NB4 (cell line): ENCODE results near the gene PC.

Experiments used
- DNase-seq: peaks from one replicate; pipeline ENCODE4 v3.0.0; 2010; ENCODE audit warnings: low read depth
- H3K4me3 ChIP-seq: one replicate; pipeline ENCODE4 v1.5.1; 2011; ENCODE audit warnings: mild to moderate bottlenecking, low read depth, low read length, moderate library complexity
- MYC ChIP-seq: IDR thresholded peaks from 2 replicates; pipeline ENCODE4 v1.6.1; 2011; ENCODE audit warnings: low read depth, low read length
- POLR2A ChIP-seq: IDR thresholded peaks from 2 replicates; pipeline ENCODE4 v1.6.1; 2011; ENCODE audit warnings: mild to moderate bottlenecking; ENCODE audit not compliant: insufficient read length; ENCODE audit errors: extremely low read depth
- TF ChIP-seq, protein P1 (sequence below): IDR thresholded peaks from 2 replicates; pipeline ENCODE4 v1.6.1; 2011; ENCODE audit warnings: low read depth, low read length
- TF ChIP-seq, protein P2 (sequence below): IDR thresholded peaks from one replicate; pipeline ENCODE4 v1.5.1; 2012; ENCODE audit warnings: low read depth, low read length

Gene PC

DNA sequence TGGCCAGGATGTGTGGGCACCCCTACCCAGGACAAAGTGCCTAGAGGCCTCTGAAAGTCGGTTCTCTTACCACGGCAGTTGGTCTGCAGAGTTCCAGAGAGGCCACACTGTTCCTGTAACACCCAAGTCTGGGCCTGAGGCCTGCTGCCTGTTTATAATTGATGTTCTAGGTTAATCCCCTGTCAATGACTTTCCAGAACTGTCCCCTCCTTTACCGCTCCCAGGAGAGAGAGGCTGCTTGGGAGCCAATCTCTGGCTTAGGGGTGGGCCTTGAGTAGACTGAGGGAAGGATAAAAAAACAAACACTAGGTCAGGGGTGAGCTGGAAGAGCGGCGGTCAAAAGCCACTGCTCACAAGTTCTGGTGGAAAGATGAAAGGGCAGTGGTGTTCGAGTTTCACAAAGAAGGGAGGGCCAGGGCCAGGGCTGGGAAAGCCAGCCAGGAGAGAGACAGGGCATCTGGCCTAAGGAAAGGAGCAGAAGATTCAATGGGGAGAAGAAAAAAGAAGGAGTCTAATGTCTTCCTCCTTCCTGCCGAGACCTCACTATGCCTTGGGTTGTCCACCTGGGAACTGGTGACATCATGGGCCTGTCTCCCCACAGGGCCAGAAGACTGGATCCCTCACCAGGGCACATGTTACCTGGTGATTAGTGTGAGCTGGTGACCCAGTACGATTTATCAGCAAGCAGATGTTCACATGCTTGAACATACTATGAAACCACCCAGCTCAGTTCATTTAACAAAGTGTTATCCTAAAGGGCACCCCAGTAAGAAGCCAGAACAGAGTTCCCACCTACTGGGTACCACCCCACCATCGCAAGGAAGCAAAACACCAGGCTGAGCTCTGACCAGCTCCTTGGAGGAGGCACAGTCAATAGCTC lies 50.2 kb downstream of the PC start:
- no peak for DNase-seq
- H3K4me3 ChIP-seq = no peak overlapping the region
- no peak for TF ChIP-seq MYC
- TF ChIP-seq POLR2A = no peak
- TF ChIP-seq, protein P1, sequence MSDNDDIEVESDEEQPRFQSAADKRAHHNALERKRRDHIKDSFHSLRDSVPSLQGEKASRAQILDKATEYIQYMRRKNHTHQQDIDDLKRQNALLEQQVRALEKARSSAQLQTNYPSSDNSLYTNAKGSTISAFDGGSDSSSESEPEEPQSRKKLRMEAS = no peak
- TF ChIP-seq, protein P2, sequence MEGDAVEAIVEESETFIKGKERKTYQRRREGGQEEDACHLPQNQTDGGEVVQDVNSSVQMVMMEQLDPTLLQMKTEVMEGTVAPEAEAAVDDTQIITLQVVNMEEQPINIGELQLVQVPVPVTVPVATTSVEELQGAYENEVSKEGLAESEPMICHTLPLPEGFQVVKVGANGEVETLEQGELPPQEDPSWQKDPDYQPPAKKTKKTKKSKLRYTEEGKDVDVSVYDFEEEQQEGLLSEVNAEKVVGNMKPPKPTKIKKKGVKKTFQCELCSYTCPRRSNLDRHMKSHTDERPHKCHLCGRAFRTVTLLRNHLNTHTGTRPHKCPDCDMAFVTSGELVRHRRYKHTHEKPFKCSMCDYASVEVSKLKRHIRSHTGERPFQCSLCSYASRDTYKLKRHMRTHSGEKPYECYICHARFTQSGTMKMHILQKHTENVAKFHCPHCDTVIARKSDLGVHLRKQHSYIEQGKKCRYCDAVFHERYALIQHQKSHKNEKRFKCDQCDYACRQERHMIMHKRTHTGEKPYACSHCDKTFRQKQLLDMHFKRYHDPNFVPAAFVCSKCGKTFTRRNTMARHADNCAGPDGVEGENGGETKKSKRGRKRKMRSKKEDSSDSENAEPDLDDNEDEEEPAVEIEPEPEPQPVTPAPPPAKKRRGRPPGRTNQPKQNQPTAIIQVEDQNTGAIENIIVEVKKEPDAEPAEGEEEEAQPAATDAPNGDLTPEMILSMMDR = no peak

DNA sequence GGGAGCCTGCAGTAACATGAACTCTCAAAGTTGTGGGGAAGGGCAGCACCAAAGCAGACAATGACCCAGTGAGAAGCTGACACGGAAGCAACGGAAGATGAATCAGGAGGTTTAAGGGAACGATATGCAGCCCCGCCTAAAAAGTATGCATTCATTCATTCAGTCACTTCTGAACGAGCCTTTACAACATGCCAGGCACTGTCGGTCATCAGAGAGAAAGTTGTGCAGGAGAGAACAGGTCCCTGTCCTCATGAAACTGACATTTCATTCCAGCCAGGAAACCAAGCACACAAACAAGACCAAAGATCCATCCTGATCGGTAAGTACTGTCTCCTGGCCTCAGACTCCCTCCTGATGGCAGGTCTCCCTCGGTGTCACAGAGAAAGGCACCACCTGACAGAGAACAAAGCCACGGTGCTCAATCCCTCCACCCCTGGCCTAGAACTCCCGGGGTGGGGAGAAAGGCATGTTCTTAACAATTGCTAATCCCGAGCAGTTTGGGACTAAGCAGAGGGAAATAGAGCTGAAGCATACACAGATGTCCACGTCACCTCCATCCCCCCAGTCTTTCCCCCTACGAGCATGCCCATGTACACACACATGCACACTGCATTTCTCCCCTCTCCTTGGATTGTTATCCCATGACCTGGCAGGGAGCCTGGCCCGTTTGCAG lies 52.0 kb downstream of the PC start:
- no peak for DNase-seq
- TF ChIP-seq POLR2A = no peak
- TF ChIP-seq, protein P2 = no peak
- TF ChIP-seq, protein P1 = no peak
- TF ChIP-seq MYC = no peak
- no peak overlapping the region for H3K4me3 ChIP-seq

DNA sequence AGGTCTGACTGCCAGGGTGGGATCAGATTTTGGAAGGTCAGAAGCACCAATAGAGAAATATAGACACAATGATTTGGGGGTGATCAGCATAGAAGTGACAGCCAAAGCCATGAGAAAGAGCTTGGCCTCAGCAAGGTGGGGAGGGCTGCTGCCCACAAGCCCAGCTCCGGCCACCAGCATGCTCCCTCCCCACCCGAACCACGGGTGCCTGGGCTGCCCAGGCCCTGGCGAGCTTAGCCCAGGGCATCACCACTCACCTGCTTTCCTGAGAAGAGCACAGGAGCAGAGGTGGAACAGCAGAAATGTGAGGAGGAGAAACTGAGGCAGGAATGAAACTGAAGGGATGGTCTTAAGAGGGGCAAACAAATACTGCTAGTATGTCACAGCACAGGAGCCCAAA lies 52.6 kb downstream of the PC start:
- no peak for DNase-seq
- TF ChIP-seq, protein P2 = no peak
- TF ChIP-seq, protein P1 = no peak
- TF ChIP-seq MYC (no peak), POLR2A (no peak)
- no peak overlapping the region for H3K4me3 ChIP-seq

DNA sequence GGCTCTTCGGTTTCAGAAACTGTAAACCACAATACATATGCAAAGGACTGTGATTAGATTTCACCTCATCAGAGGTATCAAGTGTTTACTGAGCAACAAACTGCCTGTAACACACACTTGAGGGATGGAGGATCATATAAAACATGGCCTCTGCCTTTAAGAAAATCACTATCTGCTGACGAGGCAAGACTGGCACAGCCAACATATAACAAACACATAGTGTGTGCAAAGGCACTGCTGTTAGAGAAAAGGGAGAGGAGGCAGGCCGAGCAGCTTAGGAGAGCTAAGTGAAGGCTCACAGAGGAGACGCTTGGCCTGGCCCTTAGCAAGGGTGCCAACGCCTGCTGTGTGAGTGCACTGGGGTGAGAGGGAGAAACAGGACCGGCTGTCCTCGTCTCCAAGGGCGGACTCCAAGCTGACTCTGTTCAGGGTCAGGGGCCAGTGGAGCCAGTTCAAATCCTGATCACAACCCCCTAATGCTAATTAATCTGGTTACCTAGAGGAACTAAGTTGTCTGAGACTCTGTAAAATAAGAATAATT lies 53.1 kb downstream of the PC start:
- no peak overlapping the region for H3K4me3 ChIP-seq
- TF ChIP-seq, protein P1 = no peak
- TF ChIP-seq, protein P2 = no peak
- TF ChIP-seq POLR2A (no peak), MYC (no peak)
- no peak for DNase-seq

DNA sequence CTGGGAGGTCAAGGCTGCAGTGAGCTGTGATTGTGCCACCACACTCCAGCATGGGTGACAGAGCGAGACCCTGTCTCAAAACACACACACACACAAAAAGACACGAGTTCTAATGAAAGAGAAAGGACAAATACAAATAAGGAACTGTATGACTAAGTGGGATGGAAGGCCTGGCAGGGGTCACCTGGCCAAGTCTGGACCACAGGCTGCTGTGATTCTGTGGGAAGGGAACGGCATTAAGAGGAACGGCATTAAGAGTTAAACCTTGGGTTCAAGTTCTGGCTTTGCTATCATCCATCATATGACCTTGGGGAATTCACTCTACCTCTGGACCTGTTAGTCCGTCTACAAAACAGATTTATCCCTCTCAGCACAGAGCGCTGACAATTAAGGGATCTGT lies 53.6 kb downstream of the PC start:
- no peak for DNase-seq
- H3K4me3 ChIP-seq = no peak overlapping the region
- no peak for TF ChIP-seq MYC
- TF ChIP-seq, protein P2 = no peak
- TF ChIP-seq POLR2A = no peak
- TF ChIP-seq, protein P1 = no peak
